DMS79 treated with DMSO at 0.1 percent for 48 hours (cell line): ENCODE measurements around the gene PRSS56.

Experiments
- DNase-seq: peaks from one replicate; lab custom pipeline; 2025; lab: John Stamatoyannopoulos, UW

The PRSS56 gene

DNA sequence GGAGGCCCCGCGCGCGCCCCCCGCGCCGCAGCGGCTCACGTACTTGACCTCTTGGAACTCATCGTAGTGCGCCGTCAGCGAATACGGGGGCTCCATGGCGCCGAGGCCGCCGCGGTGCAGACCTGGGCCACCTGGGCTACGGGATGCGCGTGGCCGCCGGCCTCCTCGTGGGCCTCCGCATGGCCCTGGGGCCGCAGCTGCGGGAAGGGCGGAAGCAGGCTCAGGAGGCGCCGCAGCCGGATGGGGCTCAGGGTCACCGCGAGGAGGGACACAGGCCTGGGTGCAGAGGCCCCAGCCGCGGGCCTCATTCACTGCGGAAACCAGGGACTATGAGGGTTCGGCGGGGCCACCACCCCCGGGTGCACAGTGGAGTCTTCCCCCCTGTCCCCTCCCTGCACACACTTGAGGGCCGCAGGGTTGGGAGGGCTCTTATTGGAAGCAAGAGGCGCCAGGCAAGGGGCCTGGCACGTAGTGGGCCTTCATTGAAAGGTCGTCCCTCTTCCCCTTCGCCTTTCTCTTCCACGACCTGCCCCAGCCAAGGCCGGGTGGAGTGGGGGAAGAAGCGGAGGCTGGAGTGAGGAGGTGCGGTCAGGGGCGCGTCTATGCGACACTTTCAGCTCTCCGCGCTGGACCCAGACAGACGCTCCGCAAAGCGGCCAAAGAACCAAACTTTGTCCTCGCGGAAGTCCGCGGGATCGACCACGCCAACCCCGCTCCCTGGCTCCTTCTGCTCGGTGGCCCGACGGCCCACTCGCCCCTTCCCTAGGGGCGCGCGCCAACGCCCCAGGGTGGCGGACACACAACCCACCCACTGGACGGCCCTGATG is 33.4 kb upstream of the PRSS56 start:
- DNase-seq: no peak

GRCh38 chr2:232487385-232488096 is 32.6 kb upstream of the PRSS56 start, which contains the start of gene ECEL1:
Gene ECEL1, minus strand, starts transcription at chr2:232487834. Its CDS starts 1,181 bp downstream, at chr2:232486653.
- DNase-seq: peak; percentile 11

GRCh38 chr2:232488097-232488711 is 32.0 kb upstream of the PRSS56 start:
- no peak for DNase-seq

GRCh38 chr2:232488721-232489300 is 31.4 kb upstream of the PRSS56 start:
- no peak for DNase-seq

DNA sequence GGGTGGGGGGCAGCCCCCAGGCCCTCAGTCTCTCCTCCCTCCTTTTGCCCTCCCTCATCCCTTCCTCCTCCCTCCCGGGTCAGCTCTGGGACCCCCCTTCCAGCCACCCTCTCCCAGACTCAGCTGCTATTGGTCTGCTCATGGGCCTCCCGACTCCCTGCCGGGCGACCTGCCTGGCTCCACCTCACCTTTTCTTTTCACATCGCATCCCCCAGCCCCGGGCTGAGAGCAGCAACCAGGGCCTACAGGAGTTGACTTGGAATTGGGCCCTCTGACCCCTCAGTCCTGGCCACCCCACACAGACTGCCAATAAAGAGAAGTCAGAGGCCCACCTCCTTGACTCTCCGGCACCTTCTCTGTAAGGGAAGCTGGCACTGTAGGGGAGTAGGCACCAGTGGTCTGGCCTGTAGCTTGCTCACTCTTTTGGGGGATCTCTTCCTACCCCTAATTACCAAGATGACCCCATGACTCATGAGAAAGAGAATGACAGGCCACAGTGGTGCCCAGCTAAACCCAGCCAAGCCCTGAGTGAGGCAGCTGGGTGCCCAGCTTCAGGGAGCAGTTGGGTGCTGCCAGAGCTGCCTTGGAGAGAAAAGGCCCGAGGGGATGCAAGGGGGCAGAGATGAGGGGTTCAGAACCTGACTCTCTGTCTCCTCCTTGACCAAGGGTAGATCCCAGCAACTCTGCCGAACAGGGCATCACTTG is 30.5 kb upstream of the PRSS56 start:
- no peak for DNase-seq

GRCh38 chr2:232490221-232491138 is 29.7 kb upstream of the PRSS56 start:
- no peak for DNase-seq

DNA sequence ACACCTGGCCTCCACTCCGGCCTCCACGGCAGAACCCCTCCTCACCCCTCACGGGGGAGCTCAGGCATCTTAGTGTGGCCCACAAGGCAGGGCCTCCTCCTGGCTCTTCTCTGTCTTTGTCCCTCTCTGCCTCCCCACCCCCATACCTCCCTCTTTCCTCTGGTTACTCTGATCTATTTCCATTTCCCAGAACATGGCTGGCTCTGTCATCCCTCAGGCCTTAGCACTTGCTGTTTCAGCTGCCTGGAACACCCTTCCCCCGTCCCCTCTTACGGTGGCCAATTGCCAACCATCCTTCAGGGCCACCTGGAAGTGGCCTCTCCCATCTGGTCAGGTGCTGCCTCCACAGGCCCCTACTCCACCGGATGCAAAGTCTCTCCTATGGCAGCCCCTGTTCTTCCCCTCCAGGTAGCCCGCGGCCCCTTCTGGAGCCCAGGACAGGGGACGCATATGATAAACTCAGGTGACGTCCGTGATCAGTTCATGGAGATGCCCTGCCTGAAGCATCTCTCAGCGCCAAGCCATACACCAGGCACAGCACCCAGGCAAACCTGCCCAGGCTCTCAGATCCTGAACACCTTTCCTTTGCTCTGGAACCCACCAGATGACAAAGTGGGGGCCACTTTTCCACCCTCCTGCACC is 28.9 kb upstream of the PRSS56 start:
- peak; percentile 22 for DNase-seq

DNA sequence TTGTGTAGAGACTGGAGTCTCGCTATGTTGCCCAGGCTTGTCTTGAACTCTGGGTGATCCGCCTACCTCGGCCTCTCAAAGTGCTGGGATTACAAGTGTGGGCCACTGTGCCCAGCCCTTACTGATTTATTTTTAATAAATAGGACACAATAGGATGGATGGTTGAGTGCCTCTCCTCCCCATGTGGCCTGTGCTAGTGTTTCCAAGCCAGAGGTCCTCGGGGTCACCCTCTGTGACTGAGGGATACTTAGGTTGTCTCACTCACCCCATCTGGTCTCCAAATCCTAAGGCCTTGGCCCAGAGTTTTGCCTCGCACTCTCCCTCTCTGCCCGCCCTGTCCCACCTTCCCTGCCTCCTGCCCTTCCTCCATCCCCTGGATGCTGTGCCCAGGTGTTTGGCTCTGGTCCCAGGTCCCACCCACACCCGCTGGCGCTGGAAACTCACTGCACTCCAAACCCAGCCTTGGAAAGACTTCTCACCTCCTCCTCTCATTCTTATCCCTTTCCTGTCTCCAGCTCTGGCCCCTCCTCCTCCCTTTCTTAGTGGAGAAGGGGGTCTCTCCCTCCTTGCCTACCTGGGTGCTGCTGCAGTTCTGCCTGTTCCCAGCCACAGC is 27.8 kb upstream of the PRSS56 start:
- DNase-seq: peak; percentile 40

GRCh38 chr2:232492963-232493700 is 27.1 kb upstream of the PRSS56 start:
- DNase-seq: no peak

GRCh38 chr2:232493701-232494474 is 26.3 kb upstream of the PRSS56 start:
- no peak for DNase-seq

DNA sequence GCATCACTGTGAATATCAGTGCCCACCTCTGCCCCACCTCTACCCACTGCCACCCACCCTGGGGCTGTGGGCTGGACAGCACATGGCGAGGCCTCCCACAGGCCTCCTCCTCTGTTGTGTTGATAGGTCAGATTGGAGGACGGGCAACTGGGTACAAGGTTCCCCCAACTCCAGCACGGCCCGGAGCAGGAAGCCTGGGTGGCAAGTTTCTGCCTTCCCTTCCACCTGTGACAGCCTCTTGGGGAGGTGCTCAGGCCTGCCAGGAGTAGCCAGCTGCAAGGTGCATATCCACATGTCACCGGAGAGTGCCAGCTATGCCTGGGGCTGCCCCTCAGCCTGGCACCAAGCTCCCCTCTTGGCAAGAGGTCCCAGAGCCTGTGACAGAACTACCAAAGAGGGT is 25.6 kb upstream of the PRSS56 start:
- DNase-seq: no peak

DNA sequence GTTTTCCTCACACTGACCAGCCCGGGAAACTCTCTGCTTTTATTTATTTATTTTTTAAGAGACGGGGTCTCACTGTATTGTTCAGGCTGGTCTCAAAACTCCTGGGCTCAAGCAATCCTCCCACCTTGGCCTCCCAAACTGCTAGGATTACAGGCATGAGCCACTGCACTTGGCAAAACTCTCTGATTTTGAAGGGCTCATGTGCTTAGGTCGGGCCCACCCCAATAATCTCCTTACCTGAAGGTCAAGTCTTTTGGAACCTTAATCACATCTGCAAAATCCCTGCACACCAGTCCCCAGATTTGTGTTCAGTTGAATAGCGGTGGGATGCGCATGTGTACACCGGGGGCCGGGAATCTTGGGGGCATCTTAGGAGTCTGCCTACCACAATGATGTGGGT is 24.9 kb upstream of the PRSS56 start:
- no peak for DNase-seq

GRCh38 chr2:232496501-232497270 is 23.5 kb upstream of the PRSS56 start:
- no peak for DNase-seq

DNA sequence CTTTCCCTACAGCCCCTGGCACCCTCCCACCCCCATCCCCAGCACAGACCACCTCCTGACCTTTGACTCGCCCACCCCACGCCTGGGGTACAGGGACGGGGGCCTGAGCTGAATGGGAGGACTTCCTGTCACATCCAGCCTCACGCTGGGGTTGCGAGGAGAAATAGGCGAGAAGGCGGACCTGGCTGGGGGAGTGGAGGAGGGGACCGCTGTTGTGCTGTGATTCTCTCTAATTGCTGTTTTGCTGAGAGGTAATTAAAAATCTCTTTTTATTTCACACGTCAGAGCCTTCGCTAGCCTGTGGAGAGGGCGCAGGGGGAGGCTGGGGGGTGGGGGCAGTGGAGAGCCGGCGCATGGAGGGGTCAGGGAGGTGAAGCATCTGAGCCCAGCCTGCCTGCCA is 22.8 kb upstream of the PRSS56 start:
- DNase-seq: no peak

- DNase-seq: no peak
These were observed 21.7 kb upstream of the PRSS56 start for GRCh38 chr2:232498452-232498851.

DNA sequence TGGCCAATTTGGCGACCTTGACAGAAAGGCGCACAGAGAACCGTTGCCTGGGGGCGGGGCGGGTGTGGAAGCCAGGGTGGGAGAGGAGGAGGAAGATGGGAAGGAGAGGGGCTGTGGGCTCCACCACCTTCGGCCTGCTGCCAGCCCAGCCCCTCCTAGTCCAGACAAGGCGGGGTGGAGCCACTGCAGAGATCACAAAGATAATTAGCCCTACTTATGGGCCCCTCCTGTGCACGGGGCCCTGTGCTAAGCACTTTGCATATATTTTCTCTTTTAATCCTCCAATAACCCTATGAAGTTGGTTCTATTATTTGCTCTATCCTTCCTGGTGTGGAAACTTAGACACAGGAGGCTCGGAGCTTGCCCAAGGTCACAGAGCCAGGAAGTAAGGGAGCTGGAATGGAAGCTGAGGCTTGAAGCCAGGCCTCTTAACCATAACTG is 18.8 kb upstream of the PRSS56 start:
- no peak for DNase-seq

DNA sequence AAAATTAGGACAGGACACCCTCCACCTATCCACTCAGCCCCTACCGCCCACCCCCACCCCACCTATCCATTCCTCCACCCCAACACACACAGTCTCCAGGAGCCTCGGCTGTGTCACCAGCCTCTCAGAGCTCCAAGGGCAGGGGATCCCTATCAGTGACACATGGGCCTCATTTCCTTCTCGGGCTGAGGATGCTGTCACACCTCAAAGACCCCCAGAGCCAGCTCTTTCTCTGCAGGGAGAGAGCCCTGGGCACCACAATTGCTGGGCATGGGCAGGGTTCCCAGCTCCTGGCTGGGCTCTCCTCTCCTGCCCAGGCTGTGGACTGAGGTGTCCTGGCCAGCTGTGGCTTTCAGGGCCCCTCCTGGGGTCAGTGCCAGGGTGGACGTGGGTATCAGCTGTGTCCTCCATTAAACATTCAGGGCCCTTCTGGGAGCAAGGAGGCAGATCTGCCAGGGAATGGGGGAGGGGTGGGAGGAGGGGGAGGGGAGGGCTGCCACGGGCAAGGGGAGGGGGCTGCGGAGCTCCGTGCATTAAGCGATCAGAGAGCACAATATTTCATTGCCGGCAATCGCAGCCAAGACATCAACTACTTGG is 18.3 kb upstream of the PRSS56 start:
- DNase-seq: no peak
